Measurements from ENCODE around the gene TMEM101.
"Not testable (repeated sequence)": the region's sequence is repeated elsewhere in the genome, so short reads cannot be mapped to it uniquely, and the experiment has no call there.

Gene TMEM101

GRCh38 chr17:44044071-44044470 lies 29.3 kb upstream of the TMEM101 start:
- no peaks in the 10 kb centered on the region for H3K4me1 ChIP-seq (ENCODE audit: control insufficient read depth, insufficient read depth, low read length)
- DNase-seq (ENCODE audit: low read depth, low spot score): no peak
- peaks cover 5% of the 10 kb centered on the region; the same call in 1 of the 2 replicates for H3K36me3 ChIP-seq (ENCODE audit: control insufficient read depth, insufficient read depth, low read length)
- H3K27me3 ChIP-seq (ENCODE audit: control insufficient read depth, insufficient read depth, low read length): no peaks in the 10 kb centered on the region
- WGBS (ENCODE audit: insufficient coverage, insufficient read length): no CpG with 5 or more reads among the region's 1 CpG
- no peaks in the 10 kb centered on the region for H3K9me3 ChIP-seq (ENCODE audit: control insufficient read depth, insufficient read depth, low read length)
- H3K4me3 ChIP-seq (ENCODE audit: low read length): no peak overlapping the region
- H3K27ac ChIP-seq (ENCODE audit: low read length): no peak overlapping the region

DNA sequence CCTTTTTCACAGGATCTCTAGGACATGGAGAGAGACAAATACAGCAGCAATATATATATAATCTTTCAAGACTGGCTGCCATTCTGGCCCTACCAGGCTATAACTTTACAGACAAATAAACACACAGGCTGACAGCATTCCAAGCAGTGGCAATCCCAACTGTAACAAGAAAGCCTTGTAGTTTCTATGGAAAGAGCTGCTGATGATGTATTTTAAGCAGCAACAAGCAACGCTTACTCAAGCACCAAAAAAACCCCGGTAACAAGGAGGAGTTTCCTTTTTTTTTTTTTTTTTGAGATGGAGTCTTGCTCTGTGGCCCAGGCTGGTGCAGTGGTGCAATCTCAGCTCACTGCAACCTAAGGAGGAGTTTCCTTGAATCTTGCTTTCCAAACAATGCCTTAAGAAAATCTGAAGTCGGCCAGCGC lies 28.5 kb upstream of the TMEM101 start:
- Histone ChIP-seq H3K27ac (ENCODE audit: low read length) (no peak overlapping the region), H3K4me3 (ENCODE audit: low read length) (no peak overlapping the region)
- WGBS (ENCODE audit: insufficient coverage, insufficient read length): no CpG with 5 or more reads among the region's 4 CpGs

GRCh38 chr17:44039829-44040635 lies 25.3 kb upstream of the TMEM101 start:
- Histone ChIP-seq H3K4me1 (ENCODE audit: control insufficient read depth, insufficient read depth, low read length) (no peaks in the 10 kb centered on the region), H3K36me3 (ENCODE audit: control insufficient read depth, insufficient read depth, low read length) (peaks cover 14% of the 10 kb centered on the region), H3K27me3 (ENCODE audit: control insufficient read depth, insufficient read depth, low read length) (no peaks in the 10 kb centered on the region), H3K27ac (ENCODE audit: low read length) (no peak overlapping the region), H3K9me3 (ENCODE audit: control insufficient read depth, insufficient read depth, low read length) (no peaks in the 10 kb centered on the region), H3K4me3 (ENCODE audit: low read length) (no peak overlapping the region)
- no CpG with 5 or more reads among the region's 6 CpGs for WGBS (ENCODE audit: insufficient coverage, insufficient read length)
- DNase-seq (ENCODE audit: low read depth, low spot score): no peak

More for the DNA sequence above, 28.5 kb upstream of the TMEM101 start:
- Histone ChIP-seq H3K9me3 (ENCODE audit: control insufficient read depth, insufficient read depth, low read length) (no peaks in the 10 kb centered on the region), H3K27me3 (ENCODE audit: control insufficient read depth, insufficient read depth, low read length) (no peaks in the 10 kb centered on the region), H3K36me3 (ENCODE audit: control insufficient read depth, insufficient read depth, low read length) (peaks cover 5% of the 10 kb centered on the region; the same call in 1 of the 2 replicates), H3K4me1 (ENCODE audit: control insufficient read depth, insufficient read depth, low read length) (no peaks in the 10 kb centered on the region)
- DNase-seq (ENCODE audit: low read depth, low spot score): no peak

GRCh38 chr17:44038604-44039011 lies 23.8 kb upstream of the TMEM101 start:
- WGBS (ENCODE audit: insufficient coverage, insufficient read length): no CpG with 5 or more reads among the region's 3 CpGs
- Histone ChIP-seq H3K36me3 (ENCODE audit: control insufficient read depth, insufficient read depth, low read length) (peaks cover 21% of the 10 kb centered on the region), H3K4me1 (ENCODE audit: control insufficient read depth, insufficient read depth, low read length) (no peaks in the 10 kb centered on the region), H3K4me3 (ENCODE audit: low read length) (no peak overlapping the region), H3K27me3 (ENCODE audit: control insufficient read depth, insufficient read depth, low read length) (no peaks in the 10 kb centered on the region), H3K9me3 (ENCODE audit: control insufficient read depth, insufficient read depth, low read length) (no peaks in the 10 kb centered on the region), H3K27ac (ENCODE audit: low read length) (no peak overlapping the region)
- DNase-seq (ENCODE audit: low read depth, low spot score): no peak

DNA sequence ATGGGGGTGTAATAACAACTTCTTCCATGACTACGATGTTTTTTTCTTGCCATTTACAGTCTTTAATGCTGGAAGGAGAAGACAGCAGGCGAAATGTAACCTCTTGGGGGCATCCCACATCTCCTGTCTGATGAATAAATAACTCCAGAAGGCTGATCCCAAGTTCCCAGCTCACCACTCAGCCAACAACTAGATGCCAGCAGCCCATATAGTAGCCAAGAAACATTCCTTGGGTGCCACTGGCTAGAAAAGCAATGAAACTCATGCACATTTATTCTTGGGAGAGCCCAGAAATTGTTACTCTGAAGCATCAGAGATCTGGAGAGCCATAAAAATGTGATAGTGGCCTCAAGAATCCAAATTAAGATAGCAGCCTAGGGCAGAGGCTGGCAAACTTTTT lies 22.7 kb upstream of the TMEM101 start:
- no CpG with 5 or more reads among the region's 2 CpGs for WGBS (ENCODE audit: insufficient coverage, insufficient read length)
- Histone ChIP-seq H3K9me3 (ENCODE audit: control insufficient read depth, insufficient read depth, low read length) (no peaks in the 10 kb centered on the region), H3K27ac (ENCODE audit: low read length) (no peak overlapping the region), H3K4me3 (ENCODE audit: low read length) (no peak overlapping the region), H3K4me1 (ENCODE audit: control insufficient read depth, insufficient read depth, low read length) (no peaks in the 10 kb centered on the region), H3K27me3 (ENCODE audit: control insufficient read depth, insufficient read depth, low read length) (no peaks in the 10 kb centered on the region), H3K36me3 (ENCODE audit: control insufficient read depth, insufficient read depth, low read length) (peaks cover 24% of the 10 kb centered on the region)
- DNase-seq (ENCODE audit: low read depth, low spot score): no peak

- WGBS (ENCODE audit: insufficient coverage, insufficient read length): no CpG with 5 or more reads among the region's 3 CpGs
- H3K36me3 ChIP-seq (ENCODE audit: control insufficient read depth, insufficient read depth, low read length): peaks cover 25% of the 10 kb centered on the region
Observed at GRCh38 chr17:44034688-44035087, 19.9 kb upstream of the TMEM101 start.

GRCh38 chr17:44033861-44034408 lies 19.2 kb upstream of the TMEM101 start:
- Histone ChIP-seq H3K27me3 (ENCODE audit: control insufficient read depth, insufficient read depth, low read length) (no peaks in the 10 kb centered on the region), H3K27ac (ENCODE audit: low read length) (no peak overlapping the region), H3K36me3 (ENCODE audit: control insufficient read depth, insufficient read depth, low read length) (peaks cover 28% of the 10 kb centered on the region), H3K4me1 (ENCODE audit: control insufficient read depth, insufficient read depth, low read length) (no peaks in the 10 kb centered on the region), H3K9me3 (ENCODE audit: control insufficient read depth, insufficient read depth, low read length) (no peaks in the 10 kb centered on the region), H3K4me3 (ENCODE audit: low read length) (no peak overlapping the region)
- WGBS (ENCODE audit: insufficient coverage, insufficient read length): no CpG with 5 or more reads among the region's 3 CpGs
- no peak for DNase-seq (ENCODE audit: low read depth, low spot score)

More at GRCh38 chr17:44034688-44035087, 19.9 kb upstream of the TMEM101 start:
- not testable (repeated sequence) for H3K4me1 ChIP-seq (ENCODE audit: control insufficient read depth, insufficient read depth, low read length); H3K27me3 ChIP-seq (ENCODE audit: control insufficient read depth, insufficient read depth, low read length); H3K9me3 ChIP-seq (ENCODE audit: control insufficient read depth, insufficient read depth, low read length); H3K27ac ChIP-seq (ENCODE audit: low read length); H3K4me3 ChIP-seq (ENCODE audit: low read length); DNase-seq (ENCODE audit: low read depth, low spot score)

DNA sequence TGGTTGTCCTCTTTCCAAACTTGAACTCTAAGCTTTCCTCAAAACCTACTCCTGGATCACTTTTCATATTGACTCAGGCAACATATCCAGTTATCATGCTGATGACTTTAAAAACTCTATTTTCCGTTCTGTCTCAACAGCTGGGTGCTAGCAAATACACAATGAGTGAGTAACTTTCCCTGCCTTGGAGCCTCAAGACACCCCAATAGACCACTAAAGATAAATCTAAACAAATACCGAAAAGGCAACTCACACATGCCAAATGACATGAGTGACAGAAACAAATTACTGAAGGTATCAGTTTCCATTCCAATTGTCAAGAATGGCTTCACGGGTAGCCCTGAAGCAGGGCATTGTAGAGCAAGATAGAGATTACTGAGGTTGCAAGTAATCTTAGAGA lies 15.7 kb upstream of the TMEM101 start:
- no peak for DNase-seq (ENCODE audit: low read depth, low spot score)
- no peaks in the 10 kb centered on the region for H3K4me1 ChIP-seq (ENCODE audit: control insufficient read depth, insufficient read depth, low read length)
- peaks cover 20% of the 10 kb centered on the region; the same call in 1 of the 2 replicates for H3K36me3 ChIP-seq (ENCODE audit: control insufficient read depth, insufficient read depth, low read length)
- H3K4me3 ChIP-seq (ENCODE audit: low read length): no peak overlapping the region
- no CpG with 5 or more reads among the region's 3 CpGs for WGBS (ENCODE audit: insufficient coverage, insufficient read length)
- no peaks in the 10 kb centered on the region for H3K9me3 ChIP-seq (ENCODE audit: control insufficient read depth, insufficient read depth, low read length)
- H3K27ac ChIP-seq (ENCODE audit: low read length): no peak overlapping the region
- no peaks in the 10 kb centered on the region for H3K27me3 ChIP-seq (ENCODE audit: control insufficient read depth, insufficient read depth, low read length)

DNA sequence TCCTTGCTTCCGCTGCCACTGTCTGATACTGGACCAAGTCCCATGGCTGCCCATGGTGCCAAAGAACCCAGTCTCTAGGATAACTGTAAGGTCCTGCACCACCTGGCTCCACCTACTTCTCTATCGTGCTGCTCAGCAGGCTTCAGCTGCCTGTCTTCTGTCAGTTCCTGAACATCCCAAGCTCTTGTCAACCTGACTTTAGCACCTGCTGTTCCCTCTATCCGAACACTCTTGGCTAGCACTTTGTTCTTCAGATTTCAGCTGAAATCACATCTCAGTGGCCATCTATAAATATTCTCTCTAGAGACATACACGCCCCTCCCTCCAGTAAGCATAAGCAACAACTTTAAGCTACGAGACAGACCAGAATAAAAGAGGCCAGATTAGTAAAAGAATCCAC lies 15.0 kb upstream of the TMEM101 start:
- Histone ChIP-seq H3K9me3 (ENCODE audit: control insufficient read depth, insufficient read depth, low read length) (no peaks in the 10 kb centered on the region), H3K27me3 (ENCODE audit: control insufficient read depth, insufficient read depth, low read length) (no peaks in the 10 kb centered on the region), H3K4me3 (ENCODE audit: low read length) (no peak overlapping the region), H3K4me1 (ENCODE audit: control insufficient read depth, insufficient read depth, low read length) (no peaks in the 10 kb centered on the region), H3K36me3 (ENCODE audit: control insufficient read depth, insufficient read depth, low read length) (peaks cover 20% of the 10 kb centered on the region; the same call in 1 of the 2 replicates), H3K27ac (ENCODE audit: low read length) (no peak overlapping the region)
- DNase-seq (ENCODE audit: low read depth, low spot score): no peak
- WGBS (ENCODE audit: insufficient coverage, insufficient read length): no CpG with 5 or more reads among the region's 5 CpGs

DNA sequence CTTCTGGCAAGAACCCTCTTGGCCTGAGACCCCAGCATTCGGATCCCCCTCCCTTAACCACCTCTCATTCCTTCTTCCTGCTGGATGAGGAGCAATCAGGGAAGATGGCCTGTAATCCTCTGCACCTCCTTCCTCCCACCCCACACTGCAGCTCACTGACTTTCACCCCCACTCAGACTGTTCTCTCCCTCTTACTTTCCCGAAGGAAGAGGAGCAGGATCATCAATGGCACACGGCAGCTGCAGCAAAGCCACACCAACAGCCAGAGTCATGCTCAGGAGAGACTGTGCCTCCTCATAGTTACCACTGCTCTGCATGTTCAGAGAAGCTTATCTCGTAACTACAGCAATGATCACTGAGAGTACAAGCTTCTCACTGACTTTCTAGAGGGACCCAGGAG lies 10.1 kb upstream of the TMEM101 start:
- no peak overlapping the region for H3K27ac ChIP-seq (ENCODE audit: low read length)
- peaks cover 12% of the 10 kb centered on the region; the same call in 1 of the 2 replicates for H3K36me3 ChIP-seq (ENCODE audit: control insufficient read depth, insufficient read depth, low read length)
- no peak for DNase-seq (ENCODE audit: low read depth, low spot score)
- WGBS (ENCODE audit: insufficient coverage, insufficient read length): no CpG with 5 or more reads among the region's 4 CpGs
- no peaks in the 10 kb centered on the region; the same call in 1 of the 2 replicates for H3K4me1 ChIP-seq (ENCODE audit: control insufficient read depth, insufficient read depth, low read length)
- H3K4me3 ChIP-seq (ENCODE audit: low read length): no peak overlapping the region
- no peaks in the 10 kb centered on the region for H3K9me3 ChIP-seq (ENCODE audit: control insufficient read depth, insufficient read depth, low read length)
- no peaks in the 10 kb centered on the region for H3K27me3 ChIP-seq (ENCODE audit: control insufficient read depth, insufficient read depth, low read length)
